Measurements from ENCODE around the gene LGALS7B.
A peak's percentile ranks its signal among the peaks of the same experiment; 100 is the strongest.
"Not testable (repeated sequence)": the region's sequence is repeated elsewhere in the genome, so short reads cannot be mapped to it uniquely, and the experiment has no call there.

Gene LGALS7B

GRCh38 chr19:38797781-38798180 lies 8.8 kb downstream of the LGALS7B start:
- DNase-seq (ENCODE audit: low spot score): not testable (repeated sequence)

DNA sequence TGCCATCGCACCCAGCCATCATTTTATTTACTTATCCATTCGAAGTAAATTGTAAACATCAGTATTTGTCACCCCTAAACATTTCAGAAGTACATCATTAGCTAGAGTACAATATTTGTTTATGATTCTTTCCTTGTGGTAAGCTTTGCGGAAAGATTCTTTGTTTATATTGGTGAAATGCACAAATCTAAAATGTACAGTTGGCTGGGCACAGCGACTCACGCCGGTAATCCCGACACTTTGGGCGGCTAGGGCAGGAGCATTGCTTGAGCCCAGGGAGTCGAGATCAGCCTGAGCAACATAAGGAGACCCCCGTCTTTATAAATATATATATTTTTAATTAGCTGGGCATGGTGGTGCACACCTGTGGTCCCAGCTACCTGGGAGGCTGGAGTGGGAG lies 10.1 kb downstream of the LGALS7B start:
- DNase-seq (ENCODE audit: low spot score): no peak

- DNase-seq (ENCODE audit: low spot score): no peak
Measured at GRCh38 chr19:38800577-38801347, 11.8 kb downstream of the LGALS7B start.

- DNase-seq (ENCODE audit: low spot score): no peak
Measured at GRCh38 chr19:38801359-38802095, 12.5 kb downstream of the LGALS7B start.

- DNase-seq (ENCODE audit: low spot score): no peak
Measured at GRCh38 chr19:38803543-38803942, 14.5 kb downstream of the LGALS7B start.

GRCh38 chr19:38805180-38805579 lies 16.2 kb downstream of the LGALS7B start:
- no peak for DNase-seq (ENCODE audit: low spot score)

DNA sequence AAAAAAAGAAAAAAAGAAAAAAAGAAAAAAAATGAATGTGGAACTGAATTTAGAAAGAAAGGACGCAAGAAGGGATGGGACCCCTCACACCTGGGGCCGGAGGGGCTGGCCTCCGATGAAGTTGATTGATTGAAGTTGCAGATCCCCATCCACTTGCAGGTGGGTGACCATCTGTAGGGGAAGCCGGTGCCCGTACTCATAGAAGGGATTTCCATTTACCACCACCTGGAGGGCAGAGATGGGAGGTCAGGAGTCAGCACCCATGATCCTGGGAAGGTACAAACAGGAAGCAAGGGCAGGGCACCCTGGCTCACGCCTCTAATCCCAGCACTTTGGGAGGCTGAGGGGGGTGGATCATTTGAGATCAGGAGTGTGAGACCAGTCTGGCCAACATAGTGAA lies 17.4 kb downstream of the LGALS7B start:
- DNase-seq (ENCODE audit: low spot score): no peak

- not testable (repeated sequence) for DNase-seq (ENCODE audit: low spot score)
Measured at GRCh38 chr19:38807374-38808098, 18.5 kb downstream of the LGALS7B start.

DNA sequence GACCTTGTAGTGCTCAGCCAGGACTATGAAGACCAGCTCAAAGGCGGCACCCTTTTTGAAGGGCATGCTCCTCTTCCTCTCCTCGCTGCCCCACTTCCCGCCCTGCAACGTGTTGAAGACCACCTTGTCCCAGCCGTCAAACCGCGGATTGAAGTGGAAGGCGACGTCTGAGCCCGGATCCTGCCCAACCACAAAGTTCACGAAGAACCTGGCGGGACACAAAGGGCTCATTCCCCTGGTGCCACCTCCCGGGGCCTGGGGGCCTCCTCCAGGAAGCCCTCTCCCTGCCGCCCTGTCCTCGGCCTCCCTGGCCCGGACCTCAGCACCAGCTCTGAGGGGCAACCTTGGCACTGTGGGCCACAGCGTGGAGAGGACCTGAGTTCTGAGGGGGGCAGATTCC lies 19.7 kb downstream of the LGALS7B start:
- DNase-seq (ENCODE audit: low spot score): no peak

DNA sequence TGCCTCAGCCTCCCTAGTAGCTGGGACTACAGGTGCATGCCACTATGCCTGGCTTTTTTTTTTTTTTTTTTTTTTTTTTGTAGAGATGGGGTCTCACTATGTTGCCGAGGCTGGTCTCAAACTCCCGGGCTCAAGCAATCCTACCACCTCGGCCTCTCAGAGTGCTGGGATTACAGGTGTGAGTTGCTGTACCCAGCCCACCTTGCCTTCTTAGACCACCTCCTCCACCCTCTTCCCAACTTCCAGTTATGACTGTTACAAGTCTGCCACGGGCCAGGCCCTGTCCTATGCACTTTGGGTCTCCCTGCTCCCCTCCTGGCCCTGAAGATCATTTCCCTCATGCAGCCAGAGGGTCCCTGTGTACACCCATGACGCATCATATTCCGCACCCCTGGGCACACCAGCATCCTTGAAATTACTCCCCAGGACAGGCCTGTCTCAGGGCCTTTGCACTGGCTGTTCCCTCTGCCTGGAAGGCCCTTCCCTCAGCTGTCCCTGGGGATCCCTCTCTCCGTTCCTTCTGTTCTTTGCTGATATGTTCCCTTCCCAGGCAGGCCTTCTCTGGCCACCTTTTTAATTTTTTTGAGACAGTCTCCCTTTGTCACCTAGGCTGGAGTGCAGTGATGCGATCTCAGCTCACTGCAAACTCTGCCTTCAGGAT lies 20.7 kb downstream of the LGALS7B start:
- DNase-seq (ENCODE audit: low spot score): no peak

DNA sequence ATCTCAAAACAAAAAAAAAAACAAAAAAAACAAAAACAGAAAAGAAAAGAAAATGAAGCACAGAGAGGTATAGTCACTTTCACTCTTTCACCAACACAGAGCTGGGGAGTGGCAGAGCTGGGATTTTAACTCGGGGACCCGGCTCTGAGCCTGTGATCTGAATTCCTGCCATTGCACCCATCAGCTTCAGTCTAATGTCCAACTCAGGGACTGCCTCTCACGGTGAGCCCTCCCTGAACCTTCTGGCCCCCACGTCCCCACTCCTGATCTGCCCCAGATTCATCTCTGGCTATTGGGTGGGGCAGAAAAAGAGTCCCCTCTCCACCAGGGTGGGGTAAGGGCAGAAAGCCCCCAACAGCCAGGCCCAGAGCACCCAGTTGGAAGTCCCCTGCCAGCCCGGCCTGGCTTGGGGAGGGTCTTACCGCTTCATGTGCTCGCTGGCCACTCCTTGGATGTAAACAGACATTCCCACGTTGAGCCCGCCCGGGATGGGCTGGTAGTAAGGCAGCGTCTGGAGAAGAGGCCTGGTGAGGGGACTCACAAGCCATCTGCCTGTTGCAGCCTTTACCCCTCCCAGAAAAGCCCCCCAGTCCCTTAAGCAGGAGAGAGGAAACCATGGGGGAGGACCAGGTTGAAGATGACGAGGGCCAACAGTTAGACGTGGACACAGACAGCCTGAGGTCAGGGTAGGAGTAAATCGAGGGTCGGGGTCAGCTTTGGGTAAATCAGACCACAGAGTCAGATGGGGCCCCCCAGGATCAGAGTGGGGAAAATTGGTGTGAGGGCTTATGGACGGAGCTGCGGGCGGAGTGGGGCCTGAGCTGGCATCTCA lies 23.2 kb downstream of the LGALS7B start:
- DNase-seq (ENCODE audit: low spot score): no peak

- no peak for DNase-seq (ENCODE audit: low spot score)
Measured at GRCh38 chr19:38812841-38813320, 23.9 kb downstream of the LGALS7B start, which contains the start of gene LGALS4. Gene LGALS4, minus strand, starts transcription at chr19:38812945. Its CDS starts 59 bp downstream, at chr19:38812886.

GRCh38 chr19:38813323-38813722 lies 24.3 kb downstream of the LGALS7B start:
- no peak for DNase-seq (ENCODE audit: low spot score)

- not testable (repeated sequence) for DNase-seq (ENCODE audit: low spot score)
Measured at GRCh38 chr19:38813932-38814331, 24.9 kb downstream of the LGALS7B start.

DNA sequence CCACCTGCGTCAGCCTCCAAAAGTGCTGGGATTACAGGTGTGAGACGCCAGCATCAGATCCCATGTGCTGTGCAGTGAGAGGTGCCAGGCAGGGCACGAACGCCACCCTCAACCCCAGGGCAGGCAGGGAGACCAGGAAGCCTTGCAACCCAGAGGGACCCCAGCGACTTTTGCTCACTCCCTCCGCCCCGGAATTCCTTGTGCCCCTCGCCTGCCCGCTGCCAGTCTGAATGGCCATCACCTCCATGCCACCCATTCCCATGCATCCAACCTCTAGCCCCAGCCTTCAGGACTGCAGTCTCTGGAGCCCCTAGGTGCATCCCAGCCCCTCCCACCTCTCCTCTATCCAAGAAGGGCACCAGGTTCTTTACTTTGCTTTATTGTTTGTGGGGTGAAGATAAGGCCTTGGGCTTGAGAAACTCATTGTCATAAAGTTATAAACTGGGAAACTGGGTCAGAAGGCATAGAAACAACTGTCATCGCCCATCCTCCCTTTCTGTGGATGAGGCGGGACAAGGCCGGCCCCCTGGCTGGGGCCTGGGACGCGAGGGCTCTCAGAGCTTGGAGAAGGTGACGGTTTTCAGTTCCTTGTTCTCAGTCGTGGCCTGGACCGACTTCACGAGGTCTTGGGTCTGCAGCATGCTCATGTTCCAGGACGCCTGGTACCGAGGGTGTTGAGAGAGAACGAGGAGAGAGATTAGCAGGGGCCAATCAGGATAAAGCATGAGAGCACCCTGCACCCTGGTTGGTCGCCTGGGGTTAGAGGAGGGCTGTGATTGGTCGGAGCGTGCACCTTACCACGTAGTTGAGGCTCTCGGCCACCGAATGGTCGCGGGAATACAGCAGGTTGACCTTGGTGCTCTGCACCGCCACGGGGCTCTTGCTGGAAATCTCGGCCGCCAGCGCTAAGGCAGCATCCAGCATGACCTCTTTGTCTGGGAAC lies 26.3 kb downstream of the LGALS7B start:
- peak; percentile 43 for DNase-seq (ENCODE audit: low spot score)

GRCh38 chr19:38816131-38816750 lies 27.2 kb downstream of the LGALS7B start:
- DNase-seq (ENCODE audit: low spot score): no peak

GRCh38 chr19:38817081-38817480 lies 28.1 kb downstream of the LGALS7B start:
- DNase-seq (ENCODE audit: low spot score): no peak

- DNase-seq (ENCODE audit: low spot score): peak; percentile 51
Measured at GRCh38 chr19:38819231-38819920, 30.4 kb downstream of the LGALS7B start.
